Fibroblast of lung (primary cell): ENCODE data around the gene IL4I1.

Source experiments
- CTCF ChIP-seq, 2 donors: IDR thresholded peaks in 1 of 2; conservative IDR thresholded peaks in 1 of 2; 1 replicate in 1 of 2; 2 replicates in 1 of 2; pipeline ENCODE4 v1.5.1; 2011 to 2012; ENCODE audit warnings: low read length in 2 of 2, control low read depth in 1 of 2, inconsistent platforms in 1 of 2, low read depth in 1 of 2, mild to moderate bottlenecking in 1 of 2
- EZH2 ChIP-seq: IDR thresholded peaks from 2 replicates; pipeline ENCODE4 v1.5.1; 2012; ENCODE audit warnings: low read length, control low read depth, mild to moderate bottlenecking; ENCODE audit errors: missing control alignments

GRCh38 chr19:49847731-49848696, 48.7 kb downstream of the IL4I1 start:
- TF ChIP-seq CTCF (conservative IDR thresholded peaks at IDR 0.05 in 1 of 2, IDR thresholded peaks at IDR 0.05 in 1 of 2; ENCODE audit: low read depth in 1 of 2, low read length in 2 of 2) (no peak), EZH2 (no peak)
